ENCODE data around the gene BRINP3.

BRINP3 gene

DNA sequence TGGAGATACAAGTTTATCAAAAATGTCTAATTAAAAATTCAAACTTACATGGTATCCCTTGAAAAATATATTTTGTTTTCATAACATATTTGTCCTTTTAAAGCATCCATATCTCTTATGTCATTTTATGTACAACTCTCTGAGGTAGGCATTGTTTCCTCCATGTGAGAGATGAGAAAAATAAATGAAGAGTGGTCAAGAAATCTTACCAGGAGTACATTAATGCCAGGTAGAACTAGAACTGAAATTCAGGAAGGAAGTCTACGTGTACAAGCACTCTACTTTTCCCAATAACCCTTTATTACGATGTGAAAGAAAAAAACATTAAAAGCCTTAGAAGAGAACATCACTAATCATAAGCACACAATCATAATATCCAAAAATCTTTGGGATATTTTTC is 5.6 kb downstream of the BRINP3 start:
- ChIA-PET CTCF (no interaction called here), POLR2A (no interaction called here)
- TF ChIP-seq ZNF404 (tag by site-specific recombination; IDR thresholded peaks at IDR 0.05) (no peak), ZFP3 (tag by site-specific recombination; IDR thresholded peaks at IDR 0.05; ENCODE audit: low read depth) (no peak), ZNF707 (tag by site-specific recombination; IDR thresholded peaks at IDR 0.05) (no peak), ZSCAN30 (tag by site-specific recombination; IDR thresholded peaks at IDR 0.05) (no peak), HOXC10 (CRISPR knock-in tag; IDR thresholded peaks at IDR 0.05) (no peak), SETDB1 (IDR thresholded peaks at IDR 0.05; ENCODE audit: insufficient read length, low read length) (no peak), TRIM28 (IDR thresholded peaks at IDR 0.05; ENCODE audit: borderline replicate concordance, low read length) (no peak), ZNF777 (tag by site-specific recombination; IDR thresholded peaks at IDR 0.05; ENCODE audit: borderline replicate concordance) (no peak), ZNF132 (tag by site-specific recombination; IDR thresholded peaks at IDR 0.05; ENCODE audit: borderline replicate concordance) (no peak), FEZF1 (tag by site-specific recombination; IDR thresholded peaks at IDR 0.05) (no peak), ZNF394 (tag by site-specific recombination; IDR thresholded peaks at IDR 0.05; ENCODE audit: borderline replicate concordance) (no peak), ZNF701 (tag by site-specific recombination; IDR thresholded peaks at IDR 0.05) (no peak), ZNF335 (tag by site-specific recombination; conservative IDR thresholded peaks at IDR 0.05) (no peak), ZBTB20 (tag by site-specific recombination; IDR thresholded peaks at IDR 0.05) (no peak)
- TF ChIP-seq, protein P1, sequence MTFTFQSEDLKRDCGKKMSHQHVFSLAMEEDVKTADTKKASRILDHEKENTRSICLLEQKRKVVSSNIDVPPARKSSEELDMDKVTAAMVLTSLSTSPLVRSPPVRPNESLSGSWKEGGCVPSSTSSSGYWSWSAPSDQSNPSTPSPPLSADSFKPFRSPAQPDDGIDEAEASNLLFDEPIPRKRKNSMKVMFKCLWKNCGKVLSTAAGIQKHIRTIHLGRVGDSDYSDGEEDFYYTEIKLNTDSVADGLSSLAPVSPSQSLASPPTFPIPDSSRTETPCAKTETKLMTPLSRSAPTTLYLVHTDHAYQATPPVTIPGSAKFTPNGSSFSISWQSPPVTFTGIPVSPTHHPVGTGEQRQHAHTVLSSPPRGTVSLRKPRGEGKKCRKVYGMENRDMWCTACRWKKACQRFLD (tag by site-specific recombination; IDR thresholded peaks at IDR 0.05): no peak
- TF ChIP-seq, protein P2, sequence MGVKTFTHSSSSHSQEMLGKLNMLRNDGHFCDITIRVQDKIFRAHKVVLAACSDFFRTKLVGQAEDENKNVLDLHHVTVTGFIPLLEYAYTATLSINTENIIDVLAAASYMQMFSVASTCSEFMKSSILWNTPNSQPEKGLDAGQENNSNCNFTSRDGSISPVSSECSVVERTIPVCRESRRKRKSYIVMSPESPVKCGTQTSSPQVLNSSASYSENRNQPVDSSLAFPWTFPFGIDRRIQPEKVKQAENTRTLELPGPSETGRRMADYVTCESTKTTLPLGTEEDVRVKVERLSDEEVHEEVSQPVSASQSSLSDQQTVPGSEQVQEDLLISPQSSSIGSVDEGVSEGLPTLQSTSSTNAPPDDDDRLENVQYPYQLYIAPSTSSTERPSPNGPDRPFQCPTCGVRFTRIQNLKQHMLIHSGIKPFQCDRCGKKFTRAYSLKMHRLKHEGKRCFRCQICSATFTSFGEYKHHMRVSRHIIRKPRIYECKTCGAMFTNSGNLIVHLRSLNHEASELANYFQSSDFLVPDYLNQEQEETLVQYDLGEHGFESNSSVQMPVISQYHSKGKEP (tag by site-specific recombination; IDR thresholded peaks at IDR 0.05): no peak
- TF ChIP-seq, protein P3, sequence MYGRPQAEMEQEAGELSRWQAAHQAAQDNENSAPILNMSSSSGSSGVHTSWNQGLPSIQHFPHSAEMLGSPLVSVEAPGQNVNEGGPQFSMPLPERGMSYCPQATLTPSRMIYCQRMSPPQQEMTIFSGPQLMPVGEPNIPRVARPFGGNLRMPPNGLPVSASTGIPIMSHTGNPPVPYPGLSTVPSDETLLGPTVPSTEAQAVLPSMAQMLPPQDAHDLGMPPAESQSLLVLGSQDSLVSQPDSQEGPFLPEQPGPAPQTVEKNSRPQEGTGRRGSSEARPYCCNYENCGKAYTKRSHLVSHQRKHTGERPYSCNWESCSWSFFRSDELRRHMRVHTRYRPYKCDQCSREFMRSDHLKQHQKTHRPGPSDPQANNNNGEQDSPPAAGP (tag by site-specific recombination; IDR thresholded peaks at IDR 0.05): no peak
- TF ChIP-seq, protein P4, sequence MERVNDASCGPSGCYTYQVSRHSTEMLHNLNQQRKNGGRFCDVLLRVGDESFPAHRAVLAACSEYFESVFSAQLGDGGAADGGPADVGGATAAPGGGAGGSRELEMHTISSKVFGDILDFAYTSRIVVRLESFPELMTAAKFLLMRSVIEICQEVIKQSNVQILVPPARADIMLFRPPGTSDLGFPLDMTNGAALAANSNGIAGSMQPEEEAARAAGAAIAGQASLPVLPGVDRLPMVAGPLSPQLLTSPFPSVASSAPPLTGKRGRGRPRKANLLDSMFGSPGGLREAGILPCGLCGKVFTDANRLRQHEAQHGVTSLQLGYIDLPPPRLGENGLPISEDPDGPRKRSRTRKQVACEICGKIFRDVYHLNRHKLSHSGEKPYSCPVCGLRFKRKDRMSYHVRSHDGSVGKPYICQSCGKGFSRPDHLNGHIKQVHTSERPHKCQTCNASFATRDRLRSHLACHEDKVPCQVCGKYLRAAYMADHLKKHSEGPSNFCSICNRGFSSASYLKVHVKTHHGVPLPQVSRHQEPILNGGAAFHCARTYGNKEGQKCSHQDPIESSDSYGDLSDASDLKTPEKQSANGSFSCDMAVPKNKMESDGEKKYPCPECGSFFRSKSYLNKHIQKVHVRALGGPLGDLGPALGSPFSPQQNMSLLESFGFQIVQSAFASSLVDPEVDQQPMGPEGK (tag by site-specific recombination; IDR thresholded peaks at IDR 0.05): no peak
- no peak overlapping the region for H3K4me3 ChIP-seq (ENCODE audit: low read depth, low read length)
- no peak overlapping the region for H3K27ac ChIP-seq (ENCODE audit: extremely low read depth, low read depth, low read length)
- no peaks in the 10 kb centered on the region for H3K9me3 ChIP-seq (ENCODE audit: control insufficient read depth, insufficient read depth, low read depth, low read length)
- H3K4me1 ChIP-seq (ENCODE audit: control insufficient read depth, insufficient read depth, low read length): no peaks in the 10 kb centered on the region
- no peaks in the 10 kb centered on the region for H3K36me3 ChIP-seq (ENCODE audit: control insufficient read depth in 2 of 2, insufficient read depth in 1 of 2, low read length in 2 of 2)

DNA sequence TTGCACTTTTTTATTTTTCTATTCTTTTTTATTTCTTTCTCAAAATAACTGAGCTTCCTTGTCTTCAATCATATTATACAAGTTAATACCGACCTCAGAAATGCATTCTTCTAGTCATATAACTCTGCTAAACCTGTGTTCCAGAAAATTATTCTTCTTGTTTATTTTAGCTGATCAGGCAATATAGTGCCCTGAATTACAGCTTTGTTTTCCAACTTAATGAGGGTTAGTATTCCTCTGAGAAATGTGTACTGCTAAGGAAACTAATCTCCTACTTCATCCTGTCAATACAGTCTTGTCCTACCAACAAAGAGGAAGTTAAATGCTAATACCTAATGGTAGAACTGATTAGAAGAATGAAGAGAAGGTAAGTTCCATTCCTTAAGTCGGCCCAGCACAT is 13.0 kb downstream of the BRINP3 start:
- TF ChIP-seq ZNF423 (tag by site-specific recombination; IDR thresholded peaks at IDR 0.05): no peak
- Histone ChIP-seq H3K36me3 (ENCODE audit: control insufficient read depth in 2 of 2, insufficient read depth in 1 of 2, low read length in 2 of 2) (no peaks in the 10 kb centered on the region), H3K27ac (ENCODE audit: extremely low read depth, low read depth, low read length) (no peak overlapping the region), H3K4me3 (ENCODE audit: low read depth, low read length) (no peak overlapping the region), H3K9me3 (ENCODE audit: control insufficient read depth, insufficient read depth, low read depth, low read length) (no peaks in the 10 kb centered on the region), H3K4me1 (ENCODE audit: control insufficient read depth, insufficient read depth, low read length) (no peaks in the 10 kb centered on the region)
- CTCF ChIA-PET: interaction anchor here (0.6 kb wide), 1 partner anchor 12 kb away, joined by 3 read pairs; no protein-coding TSS in a partner anchor
- POLR2A ChIA-PET: no interaction called here

Data from HEK293 (cell line).